Activated naive CD4-positive, alpha-beta T cell treated with anti-CD3 and anti-CD28 coated beads, Interleukin-2, amount 10 ng/mL, durations not matched to agents 7 days and 5 days (primary cell): ENCODE data around the gene ASIC4.
A peak's percentile ranks its signal among the peaks of the same experiment; 100 is the strongest.

Source experiments
- CTCF ChIA-PET: fragments of 350-600 bp; sonication (Branson Sonifier 250); formaldehyde crosslinking; loops from one replicate; lab custom pipeline; 2021; ENCODE audit warnings: antibody characterized with exemption; lab: Charles Lee
- DNase-seq: peaks from one replicate; pipeline ENCODE4 v3.0.0-alpha.2; 2020
- H3K27ac Mint-ChIP-seq: one replicate; pipeline ENCODE4 v1.8.0; 2021; ENCODE audit warnings: mild to moderate bottlenecking, moderate library complexity, mixed read lengths
- H3K27me3 Mint-ChIP-seq: one replicate; pipeline ENCODE4 v1.8.0; 2021; ENCODE audit warnings: mild to moderate bottlenecking, mixed read lengths
- H3K36me3 Mint-ChIP-seq: one replicate; pipeline ENCODE4 v1.8.0; 2021; ENCODE audit warnings: mixed read lengths
- H3K4me1 Mint-ChIP-seq: one replicate; pipeline ENCODE4 v1.8.0; 2021; ENCODE audit warnings: mixed read lengths
- H3K4me3 Mint-ChIP-seq: one replicate; pipeline ENCODE4 v1.8.0; 2021; ENCODE audit warnings: mild to moderate bottlenecking, moderate library complexity, mixed read lengths
- H3K9me3 Mint-ChIP-seq: one replicate; pipeline ENCODE4 v1.8.0; 2021; ENCODE audit warnings: mixed read lengths

ASIC4 gene

GRCh38 chr2:219520079-219520478 lies 5.8 kb downstream of the ASIC4 start:
- no peak overlapping the region for H3K27ac Mint-ChIP-seq
- H3K9me3 Mint-ChIP-seq = no peaks in the 10 kb centered on the region
- CTCF ChIA-PET = interaction anchor here (1.1 to 3.1 kb wide), 6 partner anchors 10 to 117 kb away, joined by 5 to 25 read pairs (median 8); no protein-coding TSS in a partner anchor

GRCh38 chr2:219521066-219521880 lies 7.0 kb downstream of the ASIC4 start:
- H3K27ac Mint-ChIP-seq = no peak overlapping the region
- peaks cover 2% of the 10 kb centered on the region for H3K4me1 Mint-ChIP-seq
- H3K36me3 Mint-ChIP-seq = no peaks in the 10 kb centered on the region
- H3K9me3 Mint-ChIP-seq = no peaks in the 10 kb centered on the region
- no peak overlapping the region for H3K4me3 Mint-ChIP-seq
- no peak for DNase-seq
- CTCF ChIA-PET = interaction anchor here (1.0 to 3.1 kb wide), 7 partner anchors 9 to 118 kb away, joined by 3 to 25 read pairs (median 7); no protein-coding TSS in a partner anchor
- H3K27me3 Mint-ChIP-seq = peaks cover 96% of the 10 kb centered on the region

More at GRCh38 chr2:219520079-219520478, 5.8 kb downstream of the ASIC4 start:
- peaks cover 2% of the 10 kb centered on the region for H3K4me1 Mint-ChIP-seq
- H3K27me3 Mint-ChIP-seq = peaks cover 96% of the 10 kb centered on the region
- H3K36me3 Mint-ChIP-seq = no peaks in the 10 kb centered on the region
- no peak overlapping the region for H3K4me3 Mint-ChIP-seq
- no peak for DNase-seq

- no peak overlapping the region for H3K27ac Mint-ChIP-seq
- CTCF ChIA-PET = interaction anchor here (1.0 to 10.9 kb wide), 2 partner anchors 11 to 120 kb away, joined by 3 to 126 read pairs; no protein-coding TSS in a partner anchor
- no peaks in the 10 kb centered on the region for H3K36me3 Mint-ChIP-seq
- DNase-seq = no peak
- peaks cover 96% of the 10 kb centered on the region for H3K27me3 Mint-ChIP-seq
- no peak overlapping the region for H3K4me3 Mint-ChIP-seq
- peaks cover 2% of the 10 kb centered on the region for H3K4me1 Mint-ChIP-seq
- H3K9me3 Mint-ChIP-seq = no peaks in the 10 kb centered on the region
Measured at GRCh38 chr2:219522111-219523030, 8.1 kb downstream of the ASIC4 start.

GRCh38 chr2:219523031-219523671 lies 8.9 kb downstream of the ASIC4 start:
- H3K4me3 Mint-ChIP-seq = no peak overlapping the region
- no peaks in the 10 kb centered on the region for H3K9me3 Mint-ChIP-seq
- H3K4me1 Mint-ChIP-seq = peaks cover 2% of the 10 kb centered on the region
- H3K27me3 Mint-ChIP-seq = peaks cover 96% of the 10 kb centered on the region
- no peak overlapping the region for H3K27ac Mint-ChIP-seq
- CTCF ChIA-PET = interaction anchor here (0.6 to 10.9 kb wide), 3 partner anchors 18 to 121 kb away, joined by 3 to 126 read pairs (median 3); no protein-coding TSS in a partner anchor
- DNase-seq = no peak
- H3K36me3 Mint-ChIP-seq = no peaks in the 10 kb centered on the region

- peaks cover 2% of the 10 kb centered on the region for H3K4me1 Mint-ChIP-seq
- H3K27me3 Mint-ChIP-seq = peaks cover 100% of the 10 kb centered on the region
- H3K4me3 Mint-ChIP-seq = no peak overlapping the region
- no peaks in the 10 kb centered on the region for H3K9me3 Mint-ChIP-seq
- no peak overlapping the region for H3K27ac Mint-ChIP-seq
- H3K36me3 Mint-ChIP-seq = no peaks in the 10 kb centered on the region
- CTCF ChIA-PET = interaction anchor here (1.0 to 10.9 kb wide), 6 partner anchors 14 to 122 kb away, joined by 3 to 131 read pairs (median 6); partner anchors contain the start of gene GMPPA
- no peak for DNase-seq
Measured at GRCh38 chr2:219524817-219525216, 10.5 kb downstream of the ASIC4 start.

- no peak for DNase-seq
- Mint-ChIP-seq H3K4me1 (peaks cover 2% of the 10 kb centered on the region), H3K27ac (no peak overlapping the region), H3K9me3 (no peaks in the 10 kb centered on the region), H3K27me3 (peaks cover 100% of the 10 kb centered on the region), H3K36me3 (no peaks in the 10 kb centered on the region), H3K4me3 (no peak overlapping the region)
- CTCF ChIA-PET = interaction anchor here (0.6 to 10.9 kb wide), 7 partner anchors 16 to 123 kb away, joined by 3 to 131 read pairs (median 9); partner anchors contain the start of gene GMPPA
Measured at GRCh38 chr2:219525533-219526232, 11.4 kb downstream of the ASIC4 start.

GRCh38 chr2:219526320-219527075 lies 12.2 kb downstream of the ASIC4 start:
- Mint-ChIP-seq H3K27me3 (peaks cover 99% of the 10 kb centered on the region), H3K27ac (no peak overlapping the region), H3K4me3 (no peak overlapping the region), H3K4me1 (peaks cover 2% of the 10 kb centered on the region), H3K36me3 (no peaks in the 10 kb centered on the region), H3K9me3 (no peaks in the 10 kb centered on the region)
- no peak for DNase-seq
- CTCF ChIA-PET = interaction anchor here (0.6 to 10.9 kb wide), 9 partner anchors 15 to 124 kb away, joined by 3 to 131 read pairs (median 5); partner anchors contain the start of gene GMPPA

GRCh38 chr2:219527076-219527394 lies 12.8 kb downstream of the ASIC4 start:
- no peak overlapping the region for H3K4me3 Mint-ChIP-seq
- no peak for DNase-seq
- CTCF ChIA-PET = interaction anchor here (1.3 to 10.9 kb wide), 5 partner anchors 14 to 125 kb away, joined by 4 to 131 read pairs (median 66); a partner anchor contains a TSS
- H3K9me3 Mint-ChIP-seq = no peaks in the 10 kb centered on the region
- H3K27me3 Mint-ChIP-seq = peaks cover 98% of the 10 kb centered on the region
- no peak overlapping the region for H3K27ac Mint-ChIP-seq
- no peaks in the 10 kb centered on the region for H3K36me3 Mint-ChIP-seq
- H3K4me1 Mint-ChIP-seq = peaks cover under 1% of the 10 kb centered on the region

GRCh38 chr2:219527472-219527871 lies 13.2 kb downstream of the ASIC4 start:
- Mint-ChIP-seq H3K9me3 (no peaks in the 10 kb centered on the region), H3K27ac (no peak overlapping the region), H3K36me3 (no peaks in the 10 kb centered on the region), H3K4me1 (no peaks in the 10 kb centered on the region), H3K27me3 (peaks cover 93% of the 10 kb centered on the region), H3K4me3 (no peak overlapping the region)
- CTCF ChIA-PET = interaction anchor here (1.1 to 10.9 kb wide), 9 partner anchors 13 to 162 kb away, joined by 3 to 131 read pairs (median 5); partner anchors contain the start of gene GMPPA
- DNase-seq = no peak

- Mint-ChIP-seq H3K27ac (no peak overlapping the region), H3K4me1 (no peaks in the 10 kb centered on the region), H3K4me3 (no peak overlapping the region), H3K9me3 (no peaks in the 10 kb centered on the region), H3K36me3 (no peaks in the 10 kb centered on the region), H3K27me3 (peaks cover 70% of the 10 kb centered on the region)
- DNase-seq = peak; percentile 88
- CTCF ChIA-PET = interaction anchor here (0.6 to 10.9 kb wide), 32 partner anchors 10 to 370 kb away, joined by 3 to 131 read pairs (median 6); partner anchors contain the start of genes CHPF, DES, GMPPA and TMEM198
Measured at GRCh38 chr2:219530048-219530963, 16.0 kb downstream of the ASIC4 start.

GRCh38 chr2:219531639-219532377 lies 17.5 kb downstream of the ASIC4 start:
- CTCF ChIA-PET = interaction anchor here (0.7 to 10.9 kb wide), 8 partner anchors 9 to 129 kb away, joined by 3 to 131 read pairs (median 15); a partner anchor contains a TSS
- no peak for DNase-seq
- H3K27me3 Mint-ChIP-seq = peaks cover 57% of the 10 kb centered on the region

More at GRCh38 chr2:219531639-219532377, 17.5 kb downstream of the ASIC4 start:
- no peaks in the 10 kb centered on the region for H3K36me3 Mint-ChIP-seq
- no peak overlapping the region for H3K27ac Mint-ChIP-seq
- H3K4me3 Mint-ChIP-seq = no peak overlapping the region
- no peaks in the 10 kb centered on the region for H3K4me1 Mint-ChIP-seq
- no peaks in the 10 kb centered on the region for H3K9me3 Mint-ChIP-seq
